ENCODE results near the gene CWC15.

Gene CWC15

GRCh38 chr11:95011376-95011775 lies 38.0 kb upstream of the CWC15 start:
- no peak overlapping the region for H3K27ac ChIP-seq (ENCODE audit: low read depth, low read length)
- no peaks in the 10 kb centered on the region for H3K9me2 ChIP-seq (replicated peaks; ENCODE audit: insufficient read depth, low read length)
- H4K20me1 ChIP-seq (ENCODE audit: low read depth, low read length), result no peaks in the 10 kb centered on the region
- H3K79me2 ChIP-seq (ENCODE audit: insufficient read depth, low read length), result no peaks in the 10 kb centered on the region
- no peak overlapping the region for H2AFZ ChIP-seq (ENCODE audit: low read depth, low read length, severe bottlenecking)
- H3F3A ChIP-seq (ENCODE audit: insufficient read depth), result no peaks in the 10 kb centered on the region
- no peaks in the 10 kb centered on the region for H3K36me3 ChIP-seq (ENCODE audit: low read length)
- H3K4me3 ChIP-seq (ENCODE audit: insufficient read depth, low read length, poor library complexity, severe bottlenecking), result no peak overlapping the region
- H3K9ac ChIP-seq (ENCODE audit: low read length), result no peak overlapping the region
- no peak overlapping the region for H3K4me2 ChIP-seq (ENCODE audit: low read depth, low read length, poor library complexity, severe bottlenecking)
- no peaks in the 10 kb centered on the region for H3K9me3 ChIP-seq (ENCODE audit: insufficient read depth, low read length)
- H3K27me3 ChIP-seq (ENCODE audit: low read length), result no peaks in the 10 kb centered on the region
- TF ChIP-seq EZH2phosphoT487 (conservative IDR thresholded peaks at IDR 0.05; ENCODE audit: low read length) (no peak), CTCF (IDR thresholded peaks at IDR 0.05; ENCODE audit: insufficient read depth, low read length, poor library complexity, severe bottlenecking) (no peak)

- Histone ChIP-seq H3F3A (ENCODE audit: insufficient read depth) (no peaks in the 10 kb centered on the region), H3K4me3 (ENCODE audit: insufficient read depth, low read length, poor library complexity, severe bottlenecking) (no peak overlapping the region), H3K9me3 (ENCODE audit: insufficient read depth, low read length) (no peaks in the 10 kb centered on the region), H3K9me2 (replicated peaks; ENCODE audit: insufficient read depth, low read length) (no peaks in the 10 kb centered on the region), H3K4me2 (ENCODE audit: low read depth, low read length, poor library complexity, severe bottlenecking) (no peak overlapping the region), H3K27me3 (ENCODE audit: low read length) (no peaks in the 10 kb centered on the region), H4K20me1 (ENCODE audit: low read depth, low read length) (no peaks in the 10 kb centered on the region), H3K9ac (ENCODE audit: low read length) (no peak overlapping the region), H3K79me2 (ENCODE audit: insufficient read depth, low read length) (no peaks in the 10 kb centered on the region), H3K36me3 (ENCODE audit: low read length) (no peaks in the 10 kb centered on the region), H2AFZ (ENCODE audit: low read depth, low read length, severe bottlenecking) (no peak overlapping the region), H3K27ac (ENCODE audit: low read depth, low read length) (no peak overlapping the region)
- no peak for TF ChIP-seq CTCF (IDR thresholded peaks at IDR 0.05; ENCODE audit: insufficient read depth, low read length, poor library complexity, severe bottlenecking)
- no peak for TF ChIP-seq EZH2phosphoT487 (conservative IDR thresholded peaks at IDR 0.05; ENCODE audit: low read length)
Observed at GRCh38 chr11:95005642-95006041, 32.3 kb upstream of the CWC15 start.

- Histone ChIP-seq H3K4me3 (ENCODE audit: insufficient read depth, low read length, poor library complexity, severe bottlenecking) (no peak overlapping the region), H3K9ac (ENCODE audit: low read length) (no peak overlapping the region), H3K9me2 (replicated peaks; ENCODE audit: insufficient read depth, low read length) (no peaks in the 10 kb centered on the region), H2AFZ (ENCODE audit: low read depth, low read length, severe bottlenecking) (no peak overlapping the region), H3K36me3 (ENCODE audit: low read length) (no peaks in the 10 kb centered on the region), H3K79me2 (ENCODE audit: insufficient read depth, low read length) (no peaks in the 10 kb centered on the region), H3F3A (ENCODE audit: insufficient read depth) (no peaks in the 10 kb centered on the region), H4K20me1 (ENCODE audit: low read depth, low read length) (no peaks in the 10 kb centered on the region), H3K27me3 (ENCODE audit: low read length) (no peaks in the 10 kb centered on the region), H3K9me3 (ENCODE audit: insufficient read depth, low read length) (no peaks in the 10 kb centered on the region), H3K4me2 (ENCODE audit: low read depth, low read length, poor library complexity, severe bottlenecking) (no peak overlapping the region), H3K27ac (ENCODE audit: low read depth, low read length) (no peak overlapping the region)
- TF ChIP-seq CTCF (IDR thresholded peaks at IDR 0.05; ENCODE audit: insufficient read depth, low read length, poor library complexity, severe bottlenecking) (no peak), EZH2phosphoT487 (conservative IDR thresholded peaks at IDR 0.05; ENCODE audit: low read length) (no peak)
Observed at GRCh38 chr11:95003716-95004115, 30.4 kb upstream of the CWC15 start.
